ENCODE data around the gene LGALS16. TPM values are rescaled to one million over a fixed set of nuclear protein-coding genes. Genes with fewer than 3 reads are reported as not detected.
"Not testable (repeated sequence)": the region's sequence is repeated elsewhere in the genome, so short reads cannot be mapped to it uniquely, and the experiment has no call there.

The LGALS16 gene, protein sequence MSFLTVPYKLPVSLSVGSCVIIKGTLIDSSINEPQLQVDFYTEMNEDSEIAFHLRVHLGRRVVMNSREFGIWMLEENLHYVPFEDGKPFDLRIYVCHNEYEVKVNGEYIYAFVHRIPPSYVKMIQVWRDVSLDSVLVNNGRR
- total RNA-seq: not detected
- long read RNA-seq: 0 reads

DNA sequence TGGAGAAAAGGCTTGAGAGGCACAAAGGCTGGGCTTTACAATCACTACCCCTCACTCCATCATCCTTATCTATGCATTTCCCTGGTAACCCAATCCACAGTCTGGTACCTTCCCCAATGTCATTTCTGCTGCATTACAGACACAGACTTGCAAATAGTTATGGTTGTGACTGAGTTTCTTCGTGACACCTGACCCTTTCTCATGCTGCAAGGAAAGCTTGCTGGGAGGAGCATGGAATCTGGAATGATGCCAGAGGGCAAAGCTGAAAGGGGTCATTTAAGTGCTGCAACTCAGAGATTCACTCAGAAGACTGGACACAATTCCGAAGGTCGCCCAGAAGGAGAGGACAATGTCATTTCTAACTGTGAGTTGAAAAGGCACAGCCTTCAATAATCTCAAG is at the start of gene LGALS16:
Gene LGALS16, plus strand, starts transcription at position 301 of the 400 bp plus-strand sequence. Its CDS starts 49 bp downstream, at position 350.
- intact Hi-C loops (cut with DNase I): no loop called here
- DNase-seq (no peak), ATAC-seq (ENCODE audit: poor library complexity) (no peak)

GRCh38 chr19:39607021-39607420 is 48.7 kb upstream of the LGALS16 start:
- DNase-seq: no peak
- ATAC-seq (ENCODE audit: poor library complexity): no peak
- intact Hi-C loops (cut with DNase I): no loop called here

DNA sequence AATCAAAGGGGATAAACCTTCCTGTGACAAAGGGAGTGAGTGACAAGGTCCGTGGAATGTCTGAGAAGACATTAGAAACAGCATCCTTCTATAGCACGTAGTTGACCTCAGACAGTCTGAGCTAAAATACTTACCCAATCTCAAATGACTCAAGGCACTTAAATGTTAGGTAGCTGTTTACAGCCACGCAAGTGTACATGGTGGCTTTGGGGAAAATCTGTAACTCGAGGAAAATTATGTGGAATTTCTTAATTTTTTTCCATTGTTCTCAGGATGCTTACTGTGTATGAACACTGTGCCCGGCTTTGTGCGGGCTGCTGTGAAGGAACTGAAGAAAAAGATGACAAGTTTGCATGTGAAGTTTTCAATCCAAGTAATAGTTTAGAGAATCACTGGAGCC is 48.2 kb upstream of the LGALS16 start:
- ATAC-seq (ENCODE audit: poor library complexity) (no peak), DNase-seq (no peak)
- intact Hi-C loops (cut with DNase I): no loop called here

DNA sequence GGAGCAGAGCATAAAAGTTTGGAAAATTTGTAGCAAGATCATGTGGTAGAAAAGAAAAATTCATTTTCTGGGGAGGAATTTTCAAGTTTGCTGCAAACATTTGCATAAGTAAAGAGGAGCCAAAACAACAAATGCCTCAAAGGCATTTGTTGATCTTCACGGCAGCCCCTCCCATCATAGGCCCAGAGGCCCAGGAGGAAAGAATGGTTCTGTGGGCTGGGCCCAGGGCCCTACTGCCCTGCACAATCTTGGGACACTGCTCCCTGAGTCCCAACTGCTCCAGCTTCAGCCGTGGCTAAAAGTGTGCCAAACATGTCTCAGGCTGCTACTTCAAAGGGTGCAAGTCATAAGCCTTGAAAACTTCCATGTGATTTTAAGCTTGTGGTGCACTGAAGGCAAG is 42.1 kb upstream of the LGALS16 start:
- DNase-seq (no peak), ATAC-seq (ENCODE audit: poor library complexity) (no peak)
- intact Hi-C loops (cut with DNase I): no loop called here

- DNase-seq: no peak
- ATAC-seq (ENCODE audit: poor library complexity): no peak
- intact Hi-C loops (cut with DNase I): no loop called here
These were observed 38.0 kb upstream of the LGALS16 start for GRCh38 chr19:39617745-39618144.

GRCh38 chr19:39623946-39624345 is 31.8 kb upstream of the LGALS16 start:
- ATAC-seq (ENCODE audit: poor library complexity): no peak
- no peak for DNase-seq
- intact Hi-C loops (cut with DNase I): no loop called here

GRCh38 chr19:39627631-39628030 is 28.1 kb upstream of the LGALS16 start:
- ATAC-seq (ENCODE audit: poor library complexity); intact Hi-C loops (cut with DNase I); DNase-seq: not testable (repeated sequence)

DNA sequence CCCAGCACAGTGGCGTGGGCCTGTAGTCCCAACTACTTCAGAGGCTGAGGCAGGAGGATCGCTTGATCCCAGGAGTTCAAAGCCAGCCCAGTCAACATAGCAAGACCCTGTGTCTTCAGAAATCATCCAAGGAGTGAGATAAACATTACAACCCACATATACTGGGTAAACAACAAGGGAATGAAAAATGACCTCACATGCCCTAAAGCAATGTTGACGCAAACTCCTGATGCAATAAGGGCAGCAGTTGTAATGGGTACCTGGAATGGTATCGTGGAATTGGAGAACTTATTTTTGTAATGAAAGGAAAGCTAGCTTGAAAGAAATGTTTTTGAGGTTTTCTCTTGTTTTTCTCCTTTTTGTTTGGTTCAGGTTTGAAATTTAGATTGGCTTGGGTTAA is 24.5 kb upstream of the LGALS16 start:
- DNase-seq (no peak), ATAC-seq (ENCODE audit: poor library complexity) (no peak)

DNA sequence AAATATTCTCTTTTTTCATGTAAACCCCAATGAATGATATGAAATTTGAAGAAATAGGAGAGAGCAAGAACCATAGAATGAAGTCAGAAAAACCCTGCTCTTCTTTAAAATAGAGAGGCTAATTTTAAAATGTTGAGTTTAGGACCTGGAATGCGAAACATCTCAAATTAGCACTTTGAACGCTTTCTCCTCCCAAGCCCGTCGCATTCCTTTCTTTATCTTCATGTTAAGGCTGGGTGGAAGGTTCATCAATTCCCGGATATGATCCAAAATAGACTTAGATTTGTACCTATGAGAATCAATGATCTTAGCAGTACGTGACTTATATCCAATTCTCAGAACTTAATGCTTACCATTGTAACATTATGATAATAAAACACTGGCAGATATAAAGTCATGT is 24.1 kb upstream of the LGALS16 start:
- intact Hi-C loops (cut with DNase I): no loop called here
- ATAC-seq (ENCODE audit: poor library complexity) (no peak), DNase-seq (no peak)

More for the DNA sequence above, 24.5 kb upstream of the LGALS16 start:
- intact Hi-C loops (cut with DNase I): no loop called here

- intact Hi-C loops (cut with DNase I): no loop called here
- DNase-seq (no peak), ATAC-seq (ENCODE audit: poor library complexity) (no peak)
These were observed 17.8 kb upstream of the LGALS16 start for GRCh38 chr19:39637891-39638290.

DNA sequence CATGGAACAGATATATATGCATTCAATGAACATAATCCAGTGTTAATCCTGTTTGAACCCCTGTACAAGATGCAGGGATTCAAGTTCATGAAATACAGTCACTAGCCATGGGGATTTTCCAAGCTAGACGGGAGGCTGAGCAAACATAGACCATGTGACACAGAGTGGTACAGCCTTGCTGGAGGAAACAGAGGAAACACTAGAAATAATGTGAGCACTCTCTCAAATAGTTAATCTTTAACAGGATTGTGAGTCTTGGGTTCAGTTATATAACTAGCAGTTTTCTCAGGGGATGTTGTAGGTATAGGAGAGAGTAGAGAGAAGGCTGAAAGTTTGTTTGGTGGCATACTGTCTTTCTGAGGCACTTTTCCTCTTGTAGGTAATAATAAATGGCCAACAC is 13.9 kb upstream of the LGALS16 start:
- intact Hi-C loops (cut with DNase I): no loop called here
- no peak for ATAC-seq (ENCODE audit: poor library complexity)

DNA sequence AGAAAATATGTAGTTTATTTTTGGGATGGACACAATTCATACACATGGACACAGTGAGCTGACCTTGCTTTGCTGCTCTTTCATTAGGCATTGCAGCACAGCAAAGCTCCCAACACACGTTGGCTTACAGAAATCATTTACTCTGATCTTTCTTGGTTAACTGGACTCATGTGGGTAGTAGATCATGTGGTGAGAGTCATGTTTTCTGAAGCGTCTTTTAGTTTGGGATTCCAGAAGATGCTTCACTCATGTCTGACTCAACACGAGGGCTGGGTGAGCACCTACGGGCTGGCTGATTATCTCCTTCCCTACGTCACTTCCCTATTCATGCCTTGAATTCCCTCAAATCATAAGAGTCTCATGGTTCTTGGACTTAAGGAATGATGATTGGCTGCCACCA is 12.1 kb upstream of the LGALS16 start:
- no peak for ATAC-seq (ENCODE audit: poor library complexity)
- intact Hi-C loops (cut with DNase I): no loop called here
- no peak for DNase-seq

More for the DNA sequence above, 13.9 kb upstream of the LGALS16 start:
- no peak for DNase-seq

GRCh38 chr19:39645800-39646411 is 9.8 kb upstream of the LGALS16 start:
- no peak for DNase-seq
- no peak for ATAC-seq (ENCODE audit: poor library complexity)
- intact Hi-C loops (cut with DNase I): no loop called here

- ATAC-seq (ENCODE audit: poor library complexity) (no peak), DNase-seq (no peak)
- intact Hi-C loops (cut with DNase I): no loop called here
These were observed 7.8 kb upstream of the LGALS16 start for GRCh38 chr19:39647918-39648317.

GRCh38 chr19:39659791-39660190 is 4.1 kb downstream of the LGALS16 start:
- ATAC-seq (ENCODE audit: poor library complexity) (no peak), DNase-seq (no peak)
- intact Hi-C loops (cut with DNase I): no loop called here

GRCh38 chr19:39660661-39661060 is 4.9 kb downstream of the LGALS16 start:
- intact Hi-C loops (cut with DNase I): no loop called here
- DNase-seq (no peak), ATAC-seq (ENCODE audit: poor library complexity) (no peak)

GRCh38 chr19:39661565-39661964 is 5.9 kb downstream of the LGALS16 start:
- intact Hi-C loops (cut with DNase I): no loop called here
- no peak for DNase-seq
- ATAC-seq (ENCODE audit: poor library complexity): no peak

DNA sequence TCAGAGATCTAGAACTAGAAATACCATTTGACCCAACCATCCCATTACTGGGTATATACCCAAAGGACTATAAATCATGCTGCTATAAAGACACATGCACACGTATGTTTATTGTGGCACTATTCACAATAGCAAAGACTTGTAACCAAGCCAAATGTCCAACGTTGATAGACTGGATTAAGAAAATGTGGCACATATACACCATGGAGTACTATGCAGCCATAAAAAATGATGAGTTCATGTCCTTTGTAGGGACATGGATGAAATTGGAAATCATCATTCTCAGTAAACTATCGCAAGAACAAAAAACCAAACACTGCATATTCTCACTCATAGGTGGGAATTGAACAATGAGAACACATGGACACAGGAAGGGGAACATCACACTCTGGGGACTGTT is 14.1 kb downstream of the LGALS16 start:
- intact Hi-C loops (cut with DNase I): loop anchor here (5.0 kb wide), 1 partner anchor 118 kb away; no protein-coding TSS in a partner anchor
- not testable (repeated sequence) for DNase-seq; ATAC-seq (ENCODE audit: poor library complexity)

GRCh38 chr19:39670998-39671397 is 15.3 kb downstream of the LGALS16 start:
- DNase-seq (no peak), ATAC-seq (ENCODE audit: poor library complexity) (no peak)
- intact Hi-C loops (cut with DNase I): loop anchor here (5.0 kb wide), 1 partner anchor 119 kb away; no protein-coding TSS in a partner anchor

DNA sequence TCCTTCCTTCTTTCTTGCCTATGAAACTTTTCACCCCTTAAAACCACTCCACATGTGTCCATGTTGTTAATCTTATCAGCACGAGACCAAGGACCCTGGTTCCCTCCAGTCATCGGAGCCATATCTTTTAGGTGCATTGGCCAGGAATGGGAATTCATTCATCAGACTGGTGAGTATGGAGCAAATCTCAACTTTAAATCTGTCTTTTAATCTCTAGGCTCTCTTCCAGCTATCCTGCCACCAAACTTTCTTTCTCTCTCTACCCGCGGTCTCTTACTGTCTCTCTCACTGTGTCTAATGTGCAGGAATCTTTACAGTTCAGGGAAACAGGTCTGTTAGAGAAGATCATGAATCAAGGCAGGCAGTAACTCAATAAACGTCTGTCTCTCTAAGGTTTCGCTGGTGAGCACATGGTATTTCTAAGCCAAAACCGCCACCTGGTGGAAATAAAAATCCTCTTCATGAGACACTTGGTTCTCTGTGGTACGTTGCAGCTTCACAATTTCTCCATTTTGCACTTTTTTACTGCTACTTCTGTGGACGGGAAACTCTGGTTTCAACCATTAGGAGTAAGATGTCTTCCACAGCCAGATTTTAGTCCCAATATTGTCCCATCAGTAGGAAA is 16.1 kb downstream of the LGALS16 start:
- intact Hi-C loops (cut with DNase I): loop anchor here (5.0 kb wide), 1 partner anchor 120 kb away; no protein-coding TSS in a partner anchor
- DNase-seq (no peak), ATAC-seq (ENCODE audit: poor library complexity) (peak; percentile 72)

Data from Right ventricle myocardium superior (tissue), 1 donor.